Subcutaneous adipose tissue (tissue), 4 donors: ENCODE results near the gene FCRL6. TPM values are rescaled to one million over a fixed set of nuclear protein-coding genes. Genes with fewer than 3 reads are reported as not detected.

Experiments used
- total RNA-seq, 4 donors: library from RNA; depleted of rRNA; stranded (reverse); fragments of >200 nt; gene quantifications; one replicate each; pipeline ENCODE4 v1.1.0, GENCODE V29; 2016
- TF ChIP-seq, protein P1 (sequence below): fragments of 450-650 bp; IDR thresholded peaks from one replicate; pipeline ENCODE4 v1.5.1; 2016; ENCODE audit warnings: low read depth, mild to moderate bottlenecking, control low read depth, antibody characterized with exemption, moderate library complexity

FCRL6 gene
- total RNA-seq, 4 donors from 2014 or later: 0.34 to 0.44 TPM; not detected in 2

DNA sequence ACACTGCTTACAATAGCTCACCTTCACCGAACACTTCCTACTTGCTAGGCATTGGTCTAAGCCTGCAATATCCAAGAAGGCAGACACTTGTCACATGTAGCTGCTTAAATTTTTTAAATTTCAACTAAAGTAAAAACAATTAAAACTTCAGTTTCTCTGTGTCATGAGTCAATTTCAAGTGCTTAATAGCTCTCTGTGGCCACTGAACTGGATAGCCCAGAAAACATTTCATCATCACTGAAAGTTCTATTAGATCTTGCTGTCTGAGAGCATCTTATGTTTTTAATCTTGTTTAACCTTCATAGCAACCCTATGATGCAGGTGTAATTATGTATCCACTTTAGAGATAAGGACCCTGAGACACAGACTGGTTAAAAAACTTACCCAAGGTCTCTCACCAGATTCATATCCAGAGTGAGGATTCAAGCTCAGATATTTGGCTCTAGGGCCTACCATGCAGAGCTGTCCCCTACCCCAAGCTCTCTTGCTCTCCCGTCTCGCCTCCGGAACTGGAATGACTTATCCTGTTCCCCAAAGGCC, 2.6 kb upstream of the FCRL6 start:
- TF ChIP-seq, protein P1, sequence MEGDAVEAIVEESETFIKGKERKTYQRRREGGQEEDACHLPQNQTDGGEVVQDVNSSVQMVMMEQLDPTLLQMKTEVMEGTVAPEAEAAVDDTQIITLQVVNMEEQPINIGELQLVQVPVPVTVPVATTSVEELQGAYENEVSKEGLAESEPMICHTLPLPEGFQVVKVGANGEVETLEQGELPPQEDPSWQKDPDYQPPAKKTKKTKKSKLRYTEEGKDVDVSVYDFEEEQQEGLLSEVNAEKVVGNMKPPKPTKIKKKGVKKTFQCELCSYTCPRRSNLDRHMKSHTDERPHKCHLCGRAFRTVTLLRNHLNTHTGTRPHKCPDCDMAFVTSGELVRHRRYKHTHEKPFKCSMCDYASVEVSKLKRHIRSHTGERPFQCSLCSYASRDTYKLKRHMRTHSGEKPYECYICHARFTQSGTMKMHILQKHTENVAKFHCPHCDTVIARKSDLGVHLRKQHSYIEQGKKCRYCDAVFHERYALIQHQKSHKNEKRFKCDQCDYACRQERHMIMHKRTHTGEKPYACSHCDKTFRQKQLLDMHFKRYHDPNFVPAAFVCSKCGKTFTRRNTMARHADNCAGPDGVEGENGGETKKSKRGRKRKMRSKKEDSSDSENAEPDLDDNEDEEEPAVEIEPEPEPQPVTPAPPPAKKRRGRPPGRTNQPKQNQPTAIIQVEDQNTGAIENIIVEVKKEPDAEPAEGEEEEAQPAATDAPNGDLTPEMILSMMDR: no peak

DNA sequence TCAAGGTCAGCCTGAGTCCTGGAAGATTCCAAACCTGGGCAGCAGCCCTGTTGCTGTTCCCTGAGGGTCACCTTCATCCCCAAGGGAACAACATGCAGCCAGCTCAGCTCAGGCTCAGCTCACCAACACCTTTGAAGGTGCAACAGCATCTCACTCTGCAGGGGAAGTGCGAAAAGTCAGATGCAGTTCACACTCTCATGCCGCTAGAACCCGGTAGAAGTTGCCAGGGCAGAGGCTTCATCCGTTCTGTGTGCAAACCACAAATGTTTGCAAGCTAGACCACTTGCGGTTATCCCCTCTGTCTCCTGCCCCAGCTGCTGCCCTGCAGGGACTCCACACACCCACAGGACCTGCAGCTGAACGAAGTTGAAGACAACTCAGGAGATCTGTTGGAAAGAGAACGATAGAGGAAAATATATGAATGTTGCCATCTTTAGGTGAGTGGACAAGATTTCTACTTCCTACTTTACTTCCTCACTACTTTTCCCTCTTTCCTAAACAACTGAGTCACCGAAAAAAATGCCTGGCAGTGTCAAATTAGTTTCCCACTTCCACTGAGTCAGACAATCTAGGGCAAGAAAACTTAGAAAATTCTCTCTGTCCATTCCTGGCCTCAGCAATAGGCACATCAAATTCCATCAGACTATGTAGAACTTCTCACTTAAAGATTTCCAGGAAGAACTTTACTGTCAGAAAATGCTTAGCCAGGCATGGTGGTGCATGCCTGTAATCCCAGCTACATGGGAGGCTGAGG, 1.8 kb upstream of the FCRL6 start:
- TF ChIP-seq, protein P1: no peak

DNA sequence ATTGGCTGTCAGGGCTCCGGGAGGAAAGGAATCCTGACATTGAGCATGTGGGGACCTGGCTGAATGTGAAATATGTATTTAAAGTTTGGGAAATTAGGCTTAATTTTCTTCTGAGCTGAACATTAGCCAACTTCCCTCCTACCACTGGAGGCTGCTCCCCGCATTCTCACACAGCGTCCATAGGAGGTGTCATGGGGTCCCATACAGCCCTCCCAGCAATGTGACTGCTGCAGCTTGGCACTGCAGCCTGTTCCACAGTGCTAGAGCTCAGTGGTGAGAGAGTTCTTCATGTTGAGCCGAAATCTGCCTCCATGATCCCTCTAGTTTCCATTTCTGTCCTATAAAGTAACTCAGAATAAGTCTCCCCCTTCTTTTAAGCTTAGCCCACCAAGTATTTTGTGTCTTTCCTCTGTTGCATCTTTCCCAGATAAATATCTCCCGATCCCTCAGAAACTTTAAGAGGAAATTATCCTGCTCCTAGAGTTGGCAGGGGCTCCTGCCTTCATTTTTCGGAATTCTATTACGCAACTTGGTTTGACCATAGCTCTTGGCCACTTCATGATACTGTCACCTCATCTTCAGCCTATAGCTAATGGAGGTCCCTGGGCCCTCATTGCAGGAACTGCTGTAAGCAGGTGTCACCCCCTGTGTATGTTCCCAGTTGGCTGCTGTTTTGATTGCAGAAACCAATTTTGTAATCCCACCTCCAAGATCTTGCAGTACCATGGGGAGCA, 2.0 kb downstream of the FCRL6 start:
- TF ChIP-seq, protein P1: no peak

DNA sequence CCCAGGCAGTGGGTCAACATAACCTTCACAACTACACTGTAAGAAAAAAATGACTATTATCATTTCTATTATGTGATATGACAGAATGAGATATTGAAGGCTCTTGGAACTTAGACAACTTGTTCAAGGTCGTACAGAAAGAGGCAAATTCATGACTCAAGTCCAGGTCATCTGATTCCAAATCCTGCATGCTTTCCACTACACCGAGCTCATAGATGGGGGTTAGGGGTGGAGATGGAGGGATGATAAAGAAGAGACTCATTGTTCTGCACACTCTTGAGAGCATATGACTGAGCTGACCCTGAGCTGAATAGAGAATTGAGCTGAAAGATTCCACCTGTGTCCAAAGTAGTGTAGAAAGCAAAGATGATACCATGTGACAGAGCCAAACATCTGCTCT, 2.8 kb downstream of the FCRL6 start:
- TF ChIP-seq, protein P1: no peak

DNA sequence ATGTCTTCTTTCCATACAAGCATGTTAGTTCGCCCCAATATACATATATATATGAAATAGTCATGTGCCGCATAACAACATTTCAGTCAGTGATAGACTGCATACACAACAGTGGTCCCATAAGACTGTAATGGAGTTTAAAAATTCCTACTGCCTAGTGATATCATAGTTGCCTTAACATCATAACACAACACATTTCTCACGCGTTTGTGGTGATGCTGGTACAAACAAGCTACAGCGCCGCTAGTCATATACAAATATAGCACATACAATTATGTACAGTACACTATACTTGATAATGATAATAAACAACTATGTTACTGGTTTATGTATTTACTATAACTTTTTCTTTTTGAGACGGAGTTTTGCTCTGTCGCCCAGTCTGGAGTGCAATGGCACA, 13.8 kb downstream of the FCRL6 start:
- TF ChIP-seq, protein P1: no peak

DNA sequence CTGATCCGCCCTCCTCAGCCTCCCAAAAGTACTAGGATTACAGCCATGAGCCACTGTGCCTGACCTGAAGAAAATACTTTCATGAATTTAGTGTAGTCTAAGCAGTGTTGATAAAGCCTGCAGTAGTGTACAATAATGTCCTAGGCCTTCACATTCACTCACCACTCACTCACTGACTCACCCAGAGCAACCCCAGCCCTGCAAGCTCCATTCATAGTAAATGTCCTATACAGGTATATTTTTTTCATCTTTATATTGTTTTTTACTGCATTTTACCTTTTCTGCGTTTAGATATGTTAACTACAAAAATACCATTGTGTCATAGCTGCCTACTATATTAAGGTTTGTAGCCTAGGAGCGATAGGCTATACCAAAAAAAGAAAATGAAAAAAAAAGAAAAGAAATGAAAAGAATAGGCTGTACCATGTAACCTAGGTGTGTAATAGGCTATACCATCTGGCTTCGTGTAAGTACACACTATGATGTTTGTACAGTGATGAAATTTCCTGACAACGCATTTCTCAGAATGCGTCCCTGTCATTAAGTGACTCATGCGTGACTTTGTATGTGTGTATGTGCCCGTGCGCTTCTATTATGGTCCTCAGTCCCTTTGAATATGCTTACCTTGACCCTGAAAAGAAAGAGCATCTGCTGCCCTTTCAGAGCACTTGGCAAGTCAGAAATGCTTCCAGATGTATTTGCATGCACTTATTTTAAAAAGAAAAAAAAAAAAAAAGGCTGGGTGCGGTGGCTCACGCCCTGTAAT, 15.3 kb downstream of the FCRL6 start:
- TF ChIP-seq, protein P1: no peak
